T-helper 17 cell (primary cell): ENCODE measurements around the gene SLC4A7. TPM values are rescaled to one million over a fixed set of nuclear protein-coding genes. Genes with fewer than 3 reads are reported as not detected.
"Not testable (repeated sequence)": the region's sequence is repeated elsewhere in the genome, so short reads cannot be mapped to it uniquely, and the experiment has no call there.

Experiments used
- ATAC-seq: fragments of 150-1000 bp; cut with Tn5 transposase; 2 replicates; pipeline ENCODE4 v1.10.0; 2021; ENCODE audit warnings: mild to moderate bottlenecking, moderate library complexity
- DNase-seq, 3 donors: peaks; one replicate each; pipeline versions ENCODE4 v3.0.0 to v3.0.0-alpha.2; 2020 to 2021
- H3K9me3 ChIP-seq: one replicate; pipeline ENCODE4 v1.7.0; 2013; ENCODE audit warnings: low read length, mild to moderate bottlenecking; ENCODE audit not compliant: control insufficient read depth, poor library complexity, severe bottlenecking
- H3K27ac Mint-ChIP-seq: one replicate; pipeline ENCODE4 v1.8.0; 2022; ENCODE audit warnings: mild to moderate bottlenecking, moderate library complexity, mixed read lengths
- H3K27me3 Mint-ChIP-seq: one replicate; pipeline ENCODE4 v1.8.0; 2022; ENCODE audit warnings: mixed read lengths
- H3K36me3 Mint-ChIP-seq: one replicate; pipeline ENCODE4 v1.8.0; 2022; ENCODE audit warnings: low read depth, mixed read lengths
- H3K4me1 Mint-ChIP-seq: one replicate; pipeline ENCODE4 v1.8.0; 2022; ENCODE audit warnings: mild to moderate bottlenecking, mixed read lengths
- H3K4me3 Mint-ChIP-seq: one replicate; pipeline ENCODE4 v1.8.0; 2022; ENCODE audit warnings: mild to moderate bottlenecking, moderate library complexity, mixed read lengths
- total RNA-seq, 4 donors: library from RNA in 2 of 4; stranded (reverse) in 2 of 4; gene quantifications; one replicate each; pipeline ENCODE4 v1.2.3 and lab custom pipeline; 2022 to 2026

The SLC4A7 gene
- 10 to 100 TPM; 63.9 to 67.3 TPM for total RNA-seq
- 186 to 223 reads per million in 2 donors for total RNA-seq (lab: John Stamatoyannopoulos, UW)

DNA sequence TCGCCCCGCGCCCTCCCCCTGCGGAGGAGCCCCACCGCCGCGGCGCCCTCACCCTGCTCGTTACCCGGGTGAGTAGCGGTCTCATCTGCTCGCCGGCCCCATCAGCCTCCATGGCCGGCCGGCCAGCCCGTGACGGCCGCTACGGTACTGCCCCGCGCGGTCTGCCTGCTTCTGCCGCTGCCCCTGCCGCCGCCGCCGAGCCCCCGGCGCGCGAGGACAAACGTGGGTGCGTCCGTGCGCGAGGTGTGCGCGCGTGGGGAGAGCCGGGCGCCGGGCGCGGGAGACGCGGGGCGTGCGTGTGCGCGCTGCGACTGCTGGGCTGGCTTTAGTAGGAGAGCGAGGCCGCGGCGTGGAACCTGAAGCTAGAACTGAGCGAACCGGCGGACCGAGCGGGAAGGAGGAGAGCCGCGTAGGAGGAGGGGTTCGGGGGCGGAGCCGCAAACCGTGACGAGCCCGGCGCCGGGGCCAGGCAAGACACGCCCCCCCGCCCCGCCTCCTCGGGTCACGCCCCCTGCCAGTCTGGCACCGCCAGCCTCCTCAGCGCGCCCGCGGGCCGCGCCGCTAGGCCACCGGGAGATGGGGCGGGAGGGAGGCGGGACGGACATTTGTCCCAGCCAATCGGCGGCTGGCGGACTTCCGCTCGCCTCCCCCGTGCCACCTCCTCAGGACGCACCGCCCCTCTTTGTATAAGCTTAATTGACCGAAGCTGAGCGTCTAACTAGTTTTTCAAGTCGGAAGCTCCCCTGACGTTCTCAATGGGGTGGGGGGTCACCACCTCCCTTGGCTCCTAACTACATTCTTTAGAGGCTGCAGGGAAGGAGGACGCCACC lies at the start of gene SLC4A7:
Gene SLC4A7 (minus strand): TSS at position 370 of the 830 bp plus-strand sequence. CDS start 258 bp downstream, at position 112.
- H3K36me3 Mint-ChIP-seq = peaks cover 5% of the 10 kb centered on the region
- H3K27ac Mint-ChIP-seq = peak within 1 kb of the TSS; percentile 96
- ATAC-seq = peak; percentile 91
- H3K4me1 Mint-ChIP-seq = peaks cover 25% of the 10 kb centered on the region
- no peaks in the 10 kb centered on the region for H3K9me3 ChIP-seq
- H3K27me3 Mint-ChIP-seq = no peaks in the 10 kb centered on the region
- peak; percentile 99 for DNase-seq
- H3K4me3 Mint-ChIP-seq = peak within 1 kb of the TSS; percentile 99

DNA sequence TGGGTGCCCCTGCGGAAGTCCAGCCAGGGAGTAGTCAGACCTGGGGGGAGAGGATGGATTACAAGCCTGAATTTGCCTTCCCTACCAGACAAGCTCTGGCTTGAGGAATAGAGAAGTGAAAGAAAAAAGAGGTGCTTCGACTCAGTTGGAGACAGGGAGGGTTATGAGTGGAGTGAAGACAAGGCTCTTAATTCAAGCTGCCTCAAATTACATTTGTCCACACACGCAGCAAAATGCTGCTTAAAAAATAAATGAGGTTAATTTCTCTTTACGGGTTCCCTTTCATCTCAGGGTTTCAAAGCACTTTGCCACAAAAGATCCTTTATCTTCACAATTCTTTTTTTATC lies 49.0 kb upstream of the SLC4A7 start:
- H3K4me1 Mint-ChIP-seq = peaks cover 13% of the 10 kb centered on the region
- ATAC-seq (no peak), DNase-seq (no peak)
- no peaks in the 10 kb centered on the region for H3K9me3 ChIP-seq
- H3K36me3 Mint-ChIP-seq = no peaks in the 10 kb centered on the region
- no peak overlapping the region for H3K4me3 Mint-ChIP-seq
- H3K27ac Mint-ChIP-seq = peak overlapping the region; percentile 92
- no peaks in the 10 kb centered on the region for H3K27me3 Mint-ChIP-seq

DNA sequence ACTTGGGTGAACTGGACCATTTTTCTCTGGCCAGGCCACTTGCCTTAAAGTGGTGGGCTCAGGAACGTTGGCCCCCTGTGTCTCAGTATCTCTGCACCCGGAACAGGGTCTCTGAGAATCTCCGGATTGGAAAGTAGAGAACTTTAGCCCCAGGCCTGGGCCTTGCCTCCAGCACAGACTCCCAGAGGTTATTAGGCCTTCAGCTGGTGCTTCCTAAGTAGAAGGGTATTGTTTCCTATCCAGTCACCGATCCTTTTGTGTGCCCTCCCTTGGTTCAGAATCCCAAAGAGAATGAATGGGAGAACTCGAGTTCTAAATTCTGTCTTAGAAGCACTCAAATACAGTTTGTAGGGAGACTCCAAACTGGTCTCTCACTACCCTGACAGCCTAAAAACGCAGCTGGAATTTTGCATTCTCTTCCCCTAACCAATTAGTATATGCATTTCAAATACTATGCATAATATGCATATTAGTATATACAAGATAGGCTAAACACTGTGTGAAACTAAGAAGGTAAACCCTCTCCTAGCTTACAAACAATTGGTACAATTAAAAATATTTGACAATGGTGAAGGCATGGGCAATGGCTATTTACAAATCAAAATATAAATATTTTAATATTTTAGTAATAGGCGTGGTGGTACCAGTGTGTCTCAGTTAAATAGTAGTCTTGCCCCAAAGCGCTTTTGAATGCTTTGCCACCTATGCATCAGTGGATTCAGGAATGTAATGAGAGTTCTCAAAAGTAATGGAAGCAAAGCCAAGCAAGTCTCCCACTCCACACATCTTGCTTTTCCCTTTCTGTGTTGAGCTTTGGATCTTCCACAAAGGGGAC lies 48.5 kb upstream of the SLC4A7 start:
- Mint-ChIP-seq H3K4me3 (no peak overlapping the region), H3K4me1 (peaks cover 13% of the 10 kb centered on the region), H3K27me3 (no peaks in the 10 kb centered on the region), H3K36me3 (no peaks in the 10 kb centered on the region), H3K27ac (peak overlapping the region; percentile 92)
- ATAC-seq (no peak), DNase-seq (no peak)
- H3K9me3 ChIP-seq = no peaks in the 10 kb centered on the region

DNA sequence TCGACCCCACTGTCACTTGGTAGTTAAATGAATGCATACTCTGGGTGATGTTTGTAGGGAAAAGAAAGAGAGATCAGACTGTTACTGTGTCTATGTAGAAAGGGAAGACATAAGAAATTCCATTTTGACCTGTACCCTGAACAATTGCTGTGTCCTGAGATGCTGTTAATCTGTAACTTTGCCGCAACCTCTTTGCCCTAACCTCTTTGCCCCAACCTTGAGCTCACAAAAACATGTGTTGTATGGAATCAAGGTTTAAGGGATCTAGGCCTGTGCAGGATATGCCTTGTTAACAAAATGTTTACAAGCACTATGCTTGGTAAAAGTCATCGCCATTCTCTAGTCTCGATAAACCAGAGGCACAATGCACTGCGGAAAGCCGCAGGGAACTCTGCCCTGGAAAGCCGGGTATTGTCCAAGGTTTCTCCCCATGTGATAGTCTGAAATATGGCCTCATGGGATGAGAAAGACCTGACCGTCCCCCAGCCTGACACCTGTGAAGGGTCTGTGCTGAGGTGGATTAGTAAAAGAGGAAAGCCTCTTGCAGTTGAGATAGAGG lies 47.1 kb upstream of the SLC4A7 start:
- not testable (repeated sequence) for H3K9me3 ChIP-seq, H3K4me3 Mint-ChIP-seq, DNase-seq, H3K27me3 Mint-ChIP-seq, H3K36me3 Mint-ChIP-seq, ATAC-seq
- Mint-ChIP-seq H3K4me1 (peaks cover 16% of the 10 kb centered on the region), H3K27ac (peak overlapping the region; percentile 53)

DNA sequence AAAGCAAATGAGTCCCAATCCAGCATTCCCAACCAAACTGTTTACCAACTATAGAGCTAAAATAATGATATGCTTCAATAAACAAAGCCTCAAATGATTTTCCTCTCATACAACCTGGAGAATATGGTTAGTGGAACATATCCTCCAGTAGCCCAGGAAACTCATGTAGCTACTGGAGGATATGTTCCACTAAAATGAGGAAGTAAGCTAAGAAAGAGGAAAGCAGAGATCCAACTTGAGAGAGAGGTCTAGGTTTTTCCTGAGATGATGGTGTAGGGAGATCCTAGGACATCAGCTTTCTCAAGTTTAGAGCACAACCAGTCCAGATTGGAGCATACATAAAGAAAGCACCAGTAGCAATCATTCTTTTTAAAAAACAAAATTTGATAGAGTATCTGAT lies 44.6 kb upstream of the SLC4A7 start:
- ATAC-seq (no peak), DNase-seq (no peak)
- H3K4me3 Mint-ChIP-seq = no peak overlapping the region
- no peaks in the 10 kb centered on the region for H3K27me3 Mint-ChIP-seq
- peak overlapping the region; percentile 47 for H3K27ac Mint-ChIP-seq
- H3K9me3 ChIP-seq = no peaks in the 10 kb centered on the region
- no peaks in the 10 kb centered on the region for H3K36me3 Mint-ChIP-seq
- peaks cover 6% of the 10 kb centered on the region for H3K4me1 Mint-ChIP-seq

DNA sequence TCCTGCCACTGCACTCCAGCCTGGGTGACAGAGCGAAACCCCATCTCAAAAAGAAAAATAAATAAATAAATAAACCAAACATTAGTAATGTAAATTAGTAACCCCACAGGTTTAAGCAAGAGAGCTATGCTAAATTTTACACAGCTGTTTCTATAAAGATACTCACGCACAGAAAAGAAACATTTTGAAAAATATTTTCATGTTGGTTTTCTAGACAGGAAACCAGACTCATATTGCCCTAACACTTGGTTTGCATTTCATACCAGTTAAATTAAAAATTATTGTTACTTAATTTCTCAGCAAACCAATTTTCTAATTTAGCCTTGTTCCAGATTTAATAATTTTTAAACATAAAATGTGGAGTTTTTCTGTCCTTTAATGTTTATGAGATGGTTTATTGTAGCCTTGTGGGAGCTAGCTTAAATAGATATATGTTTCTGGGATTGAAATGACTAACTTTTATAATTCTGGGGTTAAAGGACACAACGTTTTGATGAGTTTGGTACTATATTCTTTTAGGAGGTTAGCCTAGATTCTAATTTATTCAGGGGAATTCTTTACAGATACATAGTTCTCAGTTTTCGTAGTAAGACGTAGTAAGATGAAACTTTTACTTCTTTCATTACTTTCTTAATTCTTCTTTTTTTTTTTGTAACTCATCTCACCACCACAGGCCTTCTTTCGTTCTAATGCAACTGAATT lies 42.6 kb upstream of the SLC4A7 start:
- H3K27ac Mint-ChIP-seq = no peak overlapping the region
- no peaks in the 10 kb centered on the region for H3K36me3 Mint-ChIP-seq
- no peaks in the 10 kb centered on the region for H3K27me3 Mint-ChIP-seq
- ATAC-seq (no peak), DNase-seq (no peak)
- no peak overlapping the region for H3K4me3 Mint-ChIP-seq
- no peaks in the 10 kb centered on the region for H3K9me3 ChIP-seq
- peaks cover 3% of the 10 kb centered on the region for H3K4me1 Mint-ChIP-seq

DNA sequence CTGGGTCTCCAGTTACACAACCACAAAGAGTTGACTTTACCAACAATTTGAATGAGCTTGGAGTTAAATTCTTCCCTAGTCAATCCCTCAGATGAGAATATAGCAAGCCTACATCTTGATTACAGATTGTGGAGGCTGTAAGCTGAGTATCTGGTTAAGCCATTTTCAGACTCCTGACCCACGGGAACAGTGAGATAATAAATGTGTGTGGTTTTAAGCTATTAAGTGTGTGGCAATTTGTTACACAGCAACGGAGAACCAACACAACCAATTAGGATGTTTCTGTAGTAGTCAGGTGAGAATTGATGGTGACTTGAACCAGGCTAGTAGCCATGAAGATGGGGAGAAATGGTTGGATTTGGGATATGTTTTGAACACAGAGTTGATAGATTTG lies 37.7 kb upstream of the SLC4A7 start:
- DNase-seq (no peak), ATAC-seq (no peak)
- no peaks in the 10 kb centered on the region for H3K36me3 Mint-ChIP-seq
- H3K4me3 Mint-ChIP-seq = no peak overlapping the region
- no peaks in the 10 kb centered on the region for H3K27me3 Mint-ChIP-seq
- H3K27ac Mint-ChIP-seq = no peak overlapping the region
- H3K9me3 ChIP-seq = no peaks in the 10 kb centered on the region
- H3K4me1 Mint-ChIP-seq = peaks cover 3% of the 10 kb centered on the region

DNA sequence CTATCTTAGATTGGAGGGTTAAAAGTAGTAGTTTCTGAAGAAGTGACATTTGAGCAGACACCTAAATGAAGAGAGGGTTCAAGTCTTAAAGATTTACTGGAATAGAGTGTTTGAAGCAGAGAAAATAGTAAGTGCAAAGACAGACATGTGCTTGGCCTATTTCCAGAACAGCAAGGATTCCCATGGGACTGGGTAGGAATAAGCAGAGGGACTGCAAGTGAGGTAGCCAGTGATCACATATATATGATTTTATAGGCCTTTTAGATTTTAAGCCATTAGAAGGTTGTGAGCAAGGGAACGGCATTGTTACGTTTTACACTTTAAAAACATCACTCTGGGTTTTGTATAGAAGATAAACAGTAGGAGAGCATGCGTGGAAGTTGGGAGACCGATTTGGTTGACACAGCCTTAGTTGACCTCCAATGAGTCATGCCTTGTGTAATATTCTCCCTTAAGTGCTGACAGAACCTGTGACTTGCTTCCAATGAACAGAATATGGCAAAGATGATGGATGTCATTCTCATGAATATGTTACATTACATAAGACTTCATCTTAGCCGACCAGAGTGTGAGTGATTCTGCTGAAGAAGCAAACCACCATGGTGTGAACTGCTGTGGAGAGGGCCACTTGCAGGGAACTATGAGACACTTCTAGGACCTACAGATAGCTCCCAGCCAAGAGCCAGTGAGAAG lies 37.1 kb upstream of the SLC4A7 start:
- H3K4me1 Mint-ChIP-seq = peaks cover 3% of the 10 kb centered on the region

DNA sequence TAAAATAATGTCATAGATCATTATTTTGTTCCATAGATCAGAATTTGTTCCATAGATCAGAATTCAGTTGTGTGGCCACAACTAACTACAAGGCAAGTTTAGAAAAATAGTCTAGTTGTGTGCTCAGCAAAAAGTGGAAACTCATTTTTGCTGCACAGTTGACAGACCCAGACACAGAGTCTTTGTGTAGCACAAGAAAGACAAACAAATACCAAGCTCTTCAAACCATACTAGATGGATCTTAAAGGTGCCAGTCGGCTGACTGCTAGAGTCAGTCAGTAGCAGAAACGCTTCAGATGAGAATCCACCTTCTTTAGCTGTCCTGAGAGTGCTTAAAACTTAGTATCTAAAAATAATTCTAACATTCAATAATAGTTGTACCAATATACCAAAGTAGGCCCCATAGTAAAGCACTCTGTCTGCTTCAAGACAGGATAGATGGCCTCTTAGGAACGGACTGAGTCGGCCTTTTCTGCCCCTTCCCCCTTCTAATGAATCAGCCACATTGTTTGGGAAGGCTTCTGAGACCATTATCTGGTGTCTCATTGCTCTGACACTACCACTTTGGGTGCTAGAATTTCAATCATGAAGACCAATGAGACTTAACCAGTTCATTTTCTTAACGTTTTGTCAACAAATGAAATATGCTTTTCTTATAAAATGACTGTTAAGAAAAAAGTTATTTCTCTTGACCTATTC lies 27.7 kb upstream of the SLC4A7 start:
- no peak for ATAC-seq
- Mint-ChIP-seq H3K27me3 (no peaks in the 10 kb centered on the region), H3K36me3 (no peaks in the 10 kb centered on the region), H3K4me1 (no peaks in the 10 kb centered on the region), H3K27ac (no peak overlapping the region), H3K4me3 (no peak overlapping the region)
- H3K9me3 ChIP-seq = no peaks in the 10 kb centered on the region
- no peak for DNase-seq

More for the DNA sequence above, 37.1 kb upstream of the SLC4A7 start:
- H3K4me3 Mint-ChIP-seq = no peak overlapping the region
- ATAC-seq = no peak
- H3K36me3 Mint-ChIP-seq = no peaks in the 10 kb centered on the region
- no peak for DNase-seq
- H3K27me3 Mint-ChIP-seq = no peaks in the 10 kb centered on the region
- no peaks in the 10 kb centered on the region for H3K9me3 ChIP-seq
- no peak overlapping the region for H3K27ac Mint-ChIP-seq

DNA sequence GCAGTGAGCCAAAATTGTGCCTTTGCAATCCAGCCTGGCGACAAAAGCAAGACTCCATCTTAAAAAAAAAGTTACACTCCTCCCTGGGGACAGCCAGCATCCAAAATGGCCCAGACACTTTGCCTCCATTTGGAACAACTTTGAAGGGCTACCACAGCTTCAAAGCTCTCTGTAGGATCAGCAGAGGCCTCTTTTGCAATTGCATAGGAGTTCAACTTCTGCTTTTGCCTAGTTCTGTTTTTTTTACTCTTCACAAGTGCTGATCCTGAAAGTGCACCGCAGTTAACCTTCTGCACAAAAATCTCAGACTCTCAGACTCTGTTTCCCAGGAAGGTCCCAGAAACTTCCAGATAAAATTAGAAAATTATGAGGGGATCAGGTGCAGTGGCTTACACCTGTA lies 25.2 kb upstream of the SLC4A7 start:
- no peak for ATAC-seq
- DNase-seq = no peak
- Mint-ChIP-seq H3K36me3 (no peaks in the 10 kb centered on the region), H3K27me3 (no peaks in the 10 kb centered on the region), H3K4me1 (no peaks in the 10 kb centered on the region), H3K27ac (no peak overlapping the region), H3K4me3 (no peak overlapping the region)
- H3K9me3 ChIP-seq = no peaks in the 10 kb centered on the region

DNA sequence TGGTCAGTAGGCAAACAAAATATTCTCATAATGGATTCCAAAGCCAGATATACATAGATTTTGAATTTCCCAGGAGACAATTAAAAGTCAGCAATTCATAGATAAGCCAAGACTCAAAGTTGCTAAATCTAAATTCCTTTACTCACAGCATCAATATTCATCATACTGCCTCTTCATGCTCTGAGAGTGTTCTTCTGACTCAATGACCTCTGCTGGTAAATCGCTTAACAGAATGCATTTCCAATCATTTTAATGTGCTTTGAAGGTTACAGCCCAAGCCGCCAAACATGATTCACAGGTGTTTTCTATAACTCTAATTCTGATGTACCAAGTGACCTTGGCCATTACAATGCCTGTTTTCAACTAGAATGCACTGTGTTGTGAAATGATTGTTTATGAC lies 24.2 kb upstream of the SLC4A7 start:
- DNase-seq (no peak), ATAC-seq (no peak)
- no peaks in the 10 kb centered on the region for H3K9me3 ChIP-seq
- no peak overlapping the region for H3K27ac Mint-ChIP-seq
- no peak overlapping the region for H3K4me3 Mint-ChIP-seq
- H3K36me3 Mint-ChIP-seq = no peaks in the 10 kb centered on the region
- H3K27me3 Mint-ChIP-seq = no peaks in the 10 kb centered on the region
- H3K4me1 Mint-ChIP-seq = no peaks in the 10 kb centered on the region
